Uterus (tissue), 4 donors: Measurements from ENCODE around the gene GYG1. TPM values are rescaled to one million over a fixed set of nuclear protein-coding genes. Genes with fewer than 3 reads are reported as not detected.

Source experiments
- DNase-seq, 2 donors: peaks; one replicate each; pipeline ENCODE4 v3.0.0-alpha.2; 2019 to 2020
- H3K27ac ChIP-seq, 2 donors: fragments of 200-600 bp; sonication (generic); 1 replicate in 1 of 2; 2 replicates in 1 of 2; pipeline ENCODE4 v1.5.1; 2016 to 2018
- H3K27me3 ChIP-seq, 2 donors: fragments of 200-600 bp; sonication (generic); one replicate each; pipeline ENCODE4 v1.5.1; 2018 to 2019; ENCODE audit warnings: control low read depth in 1 of 2
- H3K36me3 ChIP-seq, 2 donors: fragments of 200-600 bp; sonication (generic); one replicate each; pipeline ENCODE4 v1.5.1; 2019; ENCODE audit warnings: control low read depth in 1 of 2
- H3K4me1 ChIP-seq, 2 donors: fragments of 200-600 bp; sonication (generic); one replicate each; pipeline ENCODE4 v1.5.1; 2018 to 2019; ENCODE audit warnings: control low read depth in 1 of 2
- H3K4me3 ChIP-seq, 2 donors: fragments of 200-600 bp; sonication (generic); 1 replicate in 1 of 2; 2 replicates in 1 of 2; pipeline ENCODE4 v1.5.1; 2018 to 2019; ENCODE audit warnings: mild to moderate bottlenecking in 1 of 2
- H3K9me3 ChIP-seq, 2 donors: fragments of 200-600 bp; sonication (generic); one replicate each; pipeline ENCODE4 v1.5.1; 2019; ENCODE audit warnings: control low read depth in 1 of 2
- CTCF ChIP-seq, 4 experiments: fragments of 200-600 bp in 2 of 4; fragments of 450-650 bp in 2 of 4; sonication (generic) in 2 of 4; IDR thresholded peaks; one replicate each; pipeline ENCODE4 v1.5.1; 2016 to 2019; ENCODE audit warnings: antibody characterized with exemption in 4 of 4, mild to moderate bottlenecking in 2 of 4, moderate library complexity in 1 of 4
- POLR2A ChIP-seq, 2 donors: fragments of 450-650 bp; IDR thresholded peaks; one replicate each; pipeline ENCODE4 v1.6.1; 2016; ENCODE audit warnings: antibody characterized with exemption in 2 of 2, mild to moderate bottlenecking in 1 of 2, moderate library complexity in 1 of 2
- intact Hi-C: fragments of 100-400 bp; cut with DNase I; formaldehyde crosslinking; loops from one replicate; pipeline ENCODE4 v1.15.1; 2023; ENCODE audit warnings: low total_unique reads
- total RNA-seq, 4 donors: library from RNA; depleted of rRNA in 3 of 4; stranded (reverse); fragments of >200 nt in 3 of 4; gene quantifications; one replicate each; pipeline versions ENCODE4 v1.1.0 to v1.2.4, GENCODE V29; 2014 to 2023
- donor health status: DM: yes; HTN: yes; CAD: no.

GYG1 gene
- total RNA-seq, 4 donors from 2014 or later = 37.4 to 122 (median 64.2) TPM

GRCh38 chr3:149019580-149019979, 28.2 kb downstream of the GYG1 start:
- intact Hi-C loops = no loop called here
- no peak overlapping the region for H3K4me3 ChIP-seq
- H3K36me3 ChIP-seq = no peaks in the 10 kb centered on the region
- H3K27me3 ChIP-seq = no peaks in the 10 kb centered on the region
- no peak overlapping the region for H3K27ac ChIP-seq
- no peak for DNase-seq
- TF ChIP-seq POLR2A (IDR thresholded peaks at IDR 0.05) (no peak), CTCF (IDR thresholded peaks at IDR 0.05) (no peak)
- H3K4me1 ChIP-seq = no peaks in the 10 kb centered on the region
- no peaks in the 10 kb centered on the region for H3K9me3 ChIP-seq

GRCh38 chr3:149020196-149020838, 29.0 kb downstream of the GYG1 start:
- Histone ChIP-seq H3K36me3 (no peaks in the 10 kb centered on the region), H3K9me3 (no peaks in the 10 kb centered on the region), H3K27me3 (no peaks in the 10 kb centered on the region), H3K4me1 (no peaks in the 10 kb centered on the region), H3K4me3 (no peak overlapping the region), H3K27ac (no peak overlapping the region)
- intact Hi-C loops = no loop called here
- DNase-seq = no peak
- TF ChIP-seq POLR2A (IDR thresholded peaks at IDR 0.05) (no peak), CTCF (IDR thresholded peaks at IDR 0.05) (no peak)

GRCh38 chr3:149020839-149021252, 29.5 kb downstream of the GYG1 start:
- TF ChIP-seq CTCF (IDR thresholded peaks at IDR 0.05) (no peak), POLR2A (IDR thresholded peaks at IDR 0.05) (no peak)
- H3K36me3 ChIP-seq = no peaks in the 10 kb centered on the region
- intact Hi-C loops = no loop called here

GRCh38 chr3:149021830-149022229, 30.5 kb downstream of the GYG1 start:
- Histone ChIP-seq H3K27me3 (no peaks in the 10 kb centered on the region), H3K4me1 (no peaks in the 10 kb centered on the region), H3K36me3 (no peaks in the 10 kb centered on the region), H3K9me3 (no peaks in the 10 kb centered on the region), H3K27ac (no peak overlapping the region), H3K4me3 (no peak overlapping the region)
- no peak for TF ChIP-seq CTCF (IDR thresholded peaks at IDR 0.05)
- no peak for TF ChIP-seq POLR2A (IDR thresholded peaks at IDR 0.05)
- intact Hi-C loops = no loop called here
- no peak for DNase-seq

More at GRCh38 chr3:149020839-149021252, 29.5 kb downstream of the GYG1 start:
- Histone ChIP-seq H3K4me3 (no peak overlapping the region), H3K27ac (no peak overlapping the region), H3K27me3 (no peaks in the 10 kb centered on the region), H3K9me3 (no peaks in the 10 kb centered on the region), H3K4me1 (no peaks in the 10 kb centered on the region)
- no peak for DNase-seq

- Histone ChIP-seq H3K9me3 (no peaks in the 10 kb centered on the region), H3K4me1 (no peaks in the 10 kb centered on the region), H3K4me3 (no peak overlapping the region), H3K27me3 (no peaks in the 10 kb centered on the region), H3K36me3 (no peaks in the 10 kb centered on the region), H3K27ac (no peak overlapping the region)
- no peak for DNase-seq
- intact Hi-C loops = no loop called here
- TF ChIP-seq POLR2A (IDR thresholded peaks at IDR 0.05) (no peak), CTCF (IDR thresholded peaks at IDR 0.05) (no peak)
Observed at GRCh38 chr3:149023951-149024350, 32.6 kb downstream of the GYG1 start.
